HG02970 (cell line): ENCODE results near the gene NFIX.

Source experiments
- ATAC-seq: cut with Tn5 transposase; IDR thresholded peaks from one replicate; pipeline ENCODE4 v1.9.1; 2021; ENCODE audit warnings: mild to moderate bottlenecking, moderate library complexity, moderate number of reproducible peaks; ENCODE audit not compliant: unreplicated experiment, low FRiP score

Gene NFIX

GRCh38 chr19:13117772-13118423 is 122.6 kb downstream of the NFIX start, which contains the start of gene NACC1:
Gene NACC1 (plus strand): TSS chr19:13118264. CDS start chr19:13135208, 16,944 bp downstream.
- peak; percentile 76 for ATAC-seq

GRCh38 chr19:13118424-13119193 is 123.3 kb downstream of the NFIX start:
- peak; percentile 1 for ATAC-seq

GRCh38 chr19:13119627-13120026 is 124.4 kb downstream of the NFIX start:
- no peak for ATAC-seq

GRCh38 chr19:13120031-13120430 is 124.8 kb downstream of the NFIX start:
- ATAC-seq, result no peak

- no peak for ATAC-seq
Measured at GRCh38 chr19:13120817-13121216, 125.5 kb downstream of the NFIX start.

DNA sequence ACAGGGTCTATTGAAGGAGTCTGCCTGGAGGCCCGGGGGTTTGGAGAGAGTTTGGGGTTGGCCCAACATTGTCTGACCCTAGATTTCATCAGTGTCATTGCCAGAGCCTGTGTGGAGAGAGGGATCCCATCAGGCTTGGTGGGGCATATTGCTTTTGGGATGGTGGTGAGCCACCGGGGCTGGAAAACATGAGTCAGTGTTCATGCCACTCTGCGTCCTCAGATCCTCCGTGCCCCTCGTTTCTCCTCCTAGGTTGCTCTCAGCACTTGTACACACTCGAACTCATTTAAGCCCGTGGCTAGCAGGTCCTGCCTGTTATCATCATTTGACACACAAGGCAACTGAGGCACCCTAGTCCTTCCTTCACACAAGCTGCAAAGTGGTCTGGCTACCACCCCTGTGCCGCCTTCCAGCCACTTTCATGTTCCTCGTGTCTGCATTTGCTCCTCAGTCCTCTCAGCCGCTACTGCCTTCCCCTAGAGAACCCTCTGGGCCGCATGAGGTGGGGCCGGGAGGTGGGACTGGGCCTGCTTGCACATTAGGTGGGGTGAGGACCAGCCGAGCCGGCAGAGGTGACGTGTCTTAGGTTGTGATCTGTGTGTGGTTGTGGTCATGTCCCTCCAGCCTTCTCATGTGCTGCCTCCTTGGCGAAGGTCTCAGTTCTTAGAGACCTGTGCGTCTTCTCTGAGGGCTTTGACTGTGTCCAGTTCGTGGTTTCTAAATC is 126.4 kb downstream of the NFIX start:
- ATAC-seq, result no peak

DNA sequence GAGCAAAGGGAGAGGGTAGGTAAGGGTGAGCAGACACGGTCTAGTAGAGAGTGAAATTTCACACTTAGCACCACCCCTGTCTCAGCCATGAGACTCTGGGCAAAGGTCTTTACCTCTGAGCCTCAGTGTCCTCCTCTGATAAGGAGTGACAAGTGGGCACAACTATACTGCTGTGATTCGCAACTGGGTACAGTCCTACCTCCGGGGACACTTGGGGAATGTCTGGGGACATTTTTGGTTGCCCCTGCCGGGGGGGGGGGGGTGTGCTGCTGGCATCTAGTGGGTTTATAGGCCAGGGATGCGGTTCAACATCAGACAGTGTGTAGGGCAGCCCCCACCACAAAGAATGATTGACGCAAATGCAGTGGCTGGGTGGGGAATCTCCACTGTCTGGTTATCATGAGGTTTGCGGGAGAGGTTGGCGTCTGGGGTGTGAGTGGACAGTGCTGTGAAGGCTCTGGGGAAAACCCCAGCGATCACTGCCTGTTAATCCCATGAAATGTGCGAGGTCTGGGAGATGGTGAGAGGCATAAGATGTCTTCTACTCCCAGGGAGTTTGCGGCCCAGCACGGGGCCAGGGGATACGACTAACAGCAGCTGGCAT is 127.1 kb downstream of the NFIX start:
- ATAC-seq, result no peak

DNA sequence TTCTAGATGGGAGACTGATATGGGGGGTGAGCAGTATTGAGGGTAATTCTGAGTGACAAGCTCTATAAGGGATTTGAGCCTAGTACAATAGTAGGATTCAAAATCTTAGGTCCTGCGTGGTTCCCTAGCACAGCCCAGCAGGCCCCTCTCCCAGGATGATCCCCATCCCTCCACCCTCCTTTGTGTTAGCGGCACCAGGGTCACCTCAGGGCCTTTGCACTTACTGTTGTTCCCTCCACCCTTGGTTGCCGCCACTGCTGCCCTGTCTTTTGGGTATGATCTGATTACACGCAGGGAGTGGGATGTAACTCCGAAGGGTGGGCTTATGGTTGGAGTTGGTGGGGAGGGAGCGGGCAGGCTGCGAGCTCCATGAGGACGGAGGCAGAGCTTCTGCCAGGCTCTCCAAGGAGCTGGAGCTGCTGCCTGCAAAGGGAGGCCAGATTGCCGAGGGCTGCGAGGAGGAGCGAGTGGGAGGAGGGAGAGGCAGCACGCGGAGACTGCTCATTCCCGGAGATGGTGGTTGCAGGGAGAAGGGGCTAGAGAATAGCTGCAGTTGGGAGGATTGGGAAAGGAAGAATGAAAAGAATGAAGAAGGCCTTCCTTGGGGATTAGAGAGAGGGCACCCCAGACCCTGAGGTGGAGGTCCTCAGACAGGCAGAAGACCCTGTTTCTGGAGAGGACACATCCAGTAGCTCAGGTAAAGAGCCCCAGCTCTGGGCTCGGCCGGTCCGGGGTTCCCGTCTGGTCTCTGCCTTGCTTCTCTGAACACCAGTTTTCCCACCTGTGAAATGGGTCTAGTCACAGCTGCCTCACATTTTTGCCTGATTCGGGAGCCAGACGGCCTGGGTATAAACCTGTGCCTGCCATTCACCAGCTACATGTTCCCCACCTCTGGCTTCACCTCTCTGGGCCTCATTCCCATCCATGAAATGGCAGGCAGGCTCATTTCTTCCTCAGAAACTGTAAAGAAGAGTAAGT is 128.0 kb downstream of the NFIX start:
- no peak for ATAC-seq

GRCh38 chr19:13127051-13127450 is 131.8 kb downstream of the NFIX start:
- no peak for ATAC-seq

- no peak for ATAC-seq
Measured at GRCh38 chr19:13127811-13128575, 132.7 kb downstream of the NFIX start.

DNA sequence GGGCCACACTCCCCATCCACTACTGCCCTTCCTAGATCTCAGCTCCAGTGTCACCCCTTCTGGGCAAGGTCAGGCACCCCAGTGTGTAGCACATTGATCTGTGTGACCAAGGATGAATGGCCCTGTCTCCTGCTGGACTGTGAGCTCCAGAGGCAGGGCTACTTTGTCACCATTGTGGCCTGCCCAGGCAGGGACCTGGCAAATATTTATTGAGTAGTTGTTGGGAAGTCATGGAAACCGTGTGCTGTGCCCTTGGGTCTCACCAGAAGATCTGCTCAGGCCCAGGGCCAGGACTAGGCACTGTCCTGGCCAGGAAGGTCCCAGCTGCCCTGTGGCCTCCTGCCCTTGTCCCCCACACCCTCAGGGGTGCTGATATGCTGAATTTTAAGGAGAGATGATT is 133.3 kb downstream of the NFIX start:
- ATAC-seq, result no peak

DNA sequence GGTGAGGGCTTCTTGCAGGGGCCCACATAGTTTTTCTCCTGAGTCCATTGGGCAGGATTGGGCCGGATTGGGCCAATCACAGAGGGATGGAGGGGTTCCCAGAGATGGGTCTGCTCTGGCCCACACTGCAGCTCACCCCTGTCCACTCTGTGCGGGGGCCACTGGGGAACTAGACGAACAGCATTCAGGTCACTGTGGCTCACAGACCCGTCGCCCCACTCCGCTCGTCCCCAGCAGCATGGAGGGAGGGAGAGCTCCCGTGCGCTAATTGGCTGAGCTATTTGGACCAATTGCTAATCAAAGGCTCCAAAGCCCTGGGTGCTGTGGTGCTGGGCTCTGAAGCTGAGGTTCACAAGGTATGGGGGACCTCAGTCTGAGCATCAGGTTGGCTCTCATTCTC is 134.1 kb downstream of the NFIX start:
- ATAC-seq, result no peak

GRCh38 chr19:13130886-13131490 is 135.7 kb downstream of the NFIX start:
- ATAC-seq, result no peak

DNA sequence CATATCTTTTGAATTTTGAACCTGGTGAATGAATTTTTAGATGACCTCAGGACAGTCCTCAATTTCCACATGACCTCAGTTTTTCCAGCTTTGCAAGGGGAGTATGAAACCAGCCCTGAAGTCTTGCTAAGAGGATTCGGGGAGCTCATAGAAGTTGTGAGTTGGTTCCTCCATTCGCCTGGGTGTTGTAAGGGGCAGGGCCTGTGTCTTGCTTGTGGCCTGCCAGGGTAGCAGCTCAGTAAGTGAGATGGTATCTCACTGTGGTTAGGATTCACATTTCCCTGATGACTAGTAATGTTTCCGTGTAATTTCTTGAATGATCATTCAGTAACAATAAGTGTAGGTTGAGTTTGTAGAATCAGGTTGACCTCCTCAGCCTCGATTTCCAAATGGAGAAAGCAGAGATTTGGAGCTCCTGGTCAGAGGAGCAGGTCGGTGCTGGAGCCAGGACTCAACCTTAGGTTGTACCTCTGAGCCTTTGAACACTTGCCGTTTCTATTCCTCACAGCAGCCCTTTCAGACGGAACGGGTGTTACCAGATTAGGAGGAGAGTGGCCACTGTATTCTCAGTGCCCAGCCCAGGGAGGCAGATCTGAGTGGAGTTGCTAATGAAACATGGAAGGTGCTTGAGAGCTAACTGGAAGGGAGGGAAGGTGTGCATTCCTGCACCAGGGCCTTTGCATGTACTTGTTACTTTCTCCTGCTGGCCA is 137.4 kb downstream of the NFIX start:
- ATAC-seq, result no peak

DNA sequence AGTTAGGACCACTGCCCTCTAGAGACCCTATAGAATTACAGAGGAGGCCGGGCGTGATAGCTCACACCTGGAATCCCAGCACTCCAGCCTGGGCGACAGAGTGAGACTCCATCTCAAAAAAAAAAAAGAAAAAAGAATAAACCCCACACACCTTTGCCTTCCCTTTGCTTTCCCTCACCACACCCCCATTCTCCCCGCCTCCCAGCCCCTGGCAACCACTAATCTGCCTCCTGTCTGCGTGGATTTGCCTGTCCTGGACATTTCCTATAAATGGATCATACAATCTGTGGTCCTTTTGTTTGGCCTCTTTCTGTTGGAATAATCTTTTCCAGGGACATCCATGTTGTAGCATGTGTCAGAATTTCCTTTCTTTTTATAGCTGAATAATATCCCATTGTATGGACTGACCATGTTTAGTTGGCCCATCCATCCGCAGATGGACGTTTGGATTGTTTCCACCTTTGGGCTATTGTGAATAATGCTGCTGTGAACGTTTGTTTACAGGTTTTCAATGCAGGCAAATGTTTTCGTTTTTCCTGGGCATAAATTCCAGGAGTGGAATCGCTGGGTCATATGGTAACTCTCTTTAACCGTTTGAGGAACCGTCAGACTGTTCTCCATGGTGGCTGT is 138.1 kb downstream of the NFIX start:
- ATAC-seq, result no peak

DNA sequence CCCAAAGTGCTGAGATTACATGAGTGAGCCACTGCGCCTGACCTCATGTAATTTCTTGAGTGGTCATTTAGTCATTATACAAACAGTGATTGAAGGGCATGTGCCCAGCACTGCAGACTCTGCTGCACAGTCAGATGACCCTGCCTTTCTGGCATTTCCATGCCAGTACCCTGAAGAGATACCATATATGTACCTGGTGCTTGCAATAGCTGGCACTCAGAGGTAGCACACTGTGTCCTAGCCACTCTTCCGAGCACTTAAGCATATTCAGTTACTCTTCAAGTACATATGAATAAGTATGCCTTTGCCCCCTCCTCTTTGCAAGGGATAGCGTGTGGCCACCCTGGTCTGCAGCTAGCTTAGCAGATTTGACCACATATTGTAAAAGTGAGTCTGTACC is 139.4 kb downstream of the NFIX start:
- no peak for ATAC-seq
